HEK293T (cell line): Measurements from ENCODE around the gene CDO1.

Experiments used
- BHLHE40 ChIP-seq: fragments of 450-650 bp; IDR thresholded peaks from 2 replicates; pipeline ENCODE4 v1.6.1; 2016; ENCODE audit warnings: mild to moderate bottlenecking, moderate library complexity, borderline replicate concordance
- FOXA1 ChIP-seq: fragments of 450-650 bp; IDR thresholded peaks from 2 replicates; pipeline ENCODE4 v1.6.1; 2016; ENCODE audit warnings: mild to moderate bottlenecking
- FOXK2 ChIP-seq: fragments of 450-650 bp; IDR thresholded peaks from 2 replicates; pipeline ENCODE4 v1.6.1; 2016; ENCODE audit warnings: mild to moderate bottlenecking
- FOXM1 ChIP-seq: fragments of 450-650 bp; IDR thresholded peaks from 2 replicates; pipeline ENCODE4 v1.6.1; 2017; ENCODE audit warnings: mild to moderate bottlenecking, borderline replicate concordance
- HDGF ChIP-seq: fragments of 450-650 bp; IDR thresholded peaks from 2 replicates; pipeline ENCODE4 v1.6.1; 2017; ENCODE audit warnings: antibody characterized with exemption, borderline replicate concordance
- L3MBTL2 ChIP-seq: fragments of 450-650 bp; conservative IDR thresholded peaks from 2 replicates; pipeline ENCODE4 v1.6.1; 2016; ENCODE audit warnings: mild to moderate bottlenecking
- SP1 ChIP-seq: fragments of 450-650 bp; IDR thresholded peaks from 2 replicates; pipeline ENCODE4 v1.6.1; 2017

GRCh38 chr5:115806986-115807653, 9.3 kb downstream of the CDO1 start:
- no peak for TF ChIP-seq FOXM1
- TF ChIP-seq SP1, result no peak
- TF ChIP-seq HDGF, result no peak
- TF ChIP-seq L3MBTL2, result no peak
- no peak for TF ChIP-seq FOXA1
- TF ChIP-seq FOXK2, result no peak
- TF ChIP-seq BHLHE40, result no peak
